Measurements from ENCODE around the gene CCDC57. TPM values are rescaled to one million over a fixed set of nuclear protein-coding genes. Genes with fewer than 3 reads are reported as not detected.

The CCDC57 gene
- total RNA-seq, 1 donor from 2014 or later: 56.6 TPM

GRCh38 chr17:82092995-82093751 lies 119.5 kb downstream of the CCDC57 start:
- peaks cover 5% of the 10 kb centered on the region for H3K4me1 Mint-ChIP-seq
- intact Hi-C loops (cut with micrococcal nuclease): loop anchor here (10.0 kb wide), 1 partner anchor 578 kb away; the partner anchor contains the start of gene ACTG1
- H3K27me3 Mint-ChIP-seq: no peaks in the 10 kb centered on the region
- no peak for TF ChIP-seq CTCF (IDR thresholded peaks at IDR 0.05)
- ATAC-seq (ENCODE audit: low read depth) (no peak), DNase-seq (no peak)
- H3K4me3 Mint-ChIP-seq: no peak overlapping the region
- POLR2A ChIA-PET: interaction anchor here (0.6 kb wide), 1 partner anchor 15 kb away, joined by 4 read pairs; no protein-coding TSS in a partner anchor
- H3K36me3 Mint-ChIP-seq (ENCODE audit: low read depth): peaks cover 33% of the 10 kb centered on the region
- CTCF ChIA-PET: no interaction called here
- no peak overlapping the region for H3K27ac Mint-ChIP-seq
- H3K9me3 Mint-ChIP-seq: no peaks in the 10 kb centered on the region

- no peaks in the 10 kb centered on the region for H3K9me3 Mint-ChIP-seq
- no peak overlapping the region for H3K27ac Mint-ChIP-seq
- no peak overlapping the region for H3K4me3 Mint-ChIP-seq
- CTCF ChIA-PET: no interaction called here
- TF ChIP-seq CTCF (IDR thresholded peaks at IDR 0.05): no peak
- ATAC-seq (ENCODE audit: low read depth) (no peak), DNase-seq (no peak)
- no peaks in the 10 kb centered on the region for H3K27me3 Mint-ChIP-seq
- H3K4me1 Mint-ChIP-seq: peaks cover 5% of the 10 kb centered on the region
- intact Hi-C loops (cut with micrococcal nuclease): loop anchor here (10.0 kb wide), 1 partner anchor 578 kb away; the partner anchor contains the start of gene ACTG1
- POLR2A ChIA-PET: interaction anchor here (0.6 kb wide), 1 partner anchor 15 kb away, joined by 4 read pairs; no protein-coding TSS in a partner anchor
- H3K36me3 Mint-ChIP-seq (ENCODE audit: low read depth): peaks cover 38% of the 10 kb centered on the region
These were observed 120.0 kb downstream of the CCDC57 start for GRCh38 chr17:82092628-82092994.

- no peak for TF ChIP-seq CTCF (IDR thresholded peaks at IDR 0.05)
- Mint-ChIP-seq H3K4me1 (peaks cover 5% of the 10 kb centered on the region), H3K27me3 (no peaks in the 10 kb centered on the region), H3K27ac (no peak overlapping the region), H3K4me3 (no peak overlapping the region), H3K9me3 (no peaks in the 10 kb centered on the region), H3K36me3 (ENCODE audit: low read depth) (peaks cover 40% of the 10 kb centered on the region)
- DNase-seq (no peak), ATAC-seq (ENCODE audit: low read depth) (no peak)
- intact Hi-C loops (cut with micrococcal nuclease): loop anchor here (10.0 kb wide), 1 partner anchor 577 kb away; the partner anchor contains the start of gene ACTG1
- CTCF ChIA-PET: no interaction called here
- POLR2A ChIA-PET: no interaction called here
These were observed 120.5 kb downstream of the CCDC57 start for GRCh38 chr17:82092094-82092586.

- Mint-ChIP-seq H3K27me3 (no peaks in the 10 kb centered on the region), H3K4me1 (peaks cover 2% of the 10 kb centered on the region), H3K4me3 (no peak overlapping the region), H3K27ac (no peak overlapping the region), H3K9me3 (no peaks in the 10 kb centered on the region), H3K36me3 (ENCODE audit: low read depth) (peaks cover 45% of the 10 kb centered on the region)
- DNase-seq: no peak
- ATAC-seq (ENCODE audit: low read depth): no peak
- intact Hi-C loops (cut with micrococcal nuclease): loop anchor here (10.0 kb wide), 1 partner anchor 577 kb away; the partner anchor contains the start of gene ACTG1
- ChIA-PET POLR2A (no interaction called here), CTCF (no interaction called here)
- no peak for TF ChIP-seq CTCF (IDR thresholded peaks at IDR 0.05)
These were observed 121.2 kb downstream of the CCDC57 start for GRCh38 chr17:82091264-82092066.

Data from activated B cell treated with CpG ODN at 0.5 μM for 24 hours (primary cell).